Kidney epithelial cell (primary cell): ENCODE results near the gene RELA. TPM values are rescaled to one million over a fixed set of nuclear protein-coding genes. Genes with fewer than 3 reads are reported as not detected.

Experiments
- DNase-seq: peaks from one replicate; pipeline ENCODE4 v3.0.0-alpha.2; 2010; ENCODE audit warnings: low read depth
- H3K27me3 ChIP-seq: 2 replicates; pipeline ENCODE4 v1.6.0; 2011; ENCODE audit warnings: low read length; ENCODE audit not compliant: control insufficient read depth, insufficient read depth
- H3K36me3 ChIP-seq: 2 replicates; pipeline ENCODE4 v1.5.1; 2011; ENCODE audit warnings: low read length; ENCODE audit not compliant: control insufficient read depth, insufficient read depth
- H3K4me3 ChIP-seq: 2 replicates; pipeline ENCODE4 v1.5.1; 2011; ENCODE audit warnings: low read depth, mild to moderate bottlenecking, control low read depth, low read length
- total RNA-seq: library from RNA; depleted of rRNA; stranded (reverse); fragments of >200 nt; gene quantifications from 2 replicates; pipeline ENCODE4 v1.2.3, GENCODE V29; 2015
- TF ChIP-seq, protein P1 (sequence below): IDR thresholded peaks from 2 replicates; pipeline ENCODE4 v1.5.1; 2011; ENCODE audit warnings: mild to moderate bottlenecking, moderate library complexity, low read length, control low read depth, inconsistent platforms; ENCODE audit not compliant: insufficient read depth, poor library complexity, severe bottlenecking

The RELA gene
- total RNA-seq, 1 donor from 2014 or later = 64.3 TPM

DNA sequence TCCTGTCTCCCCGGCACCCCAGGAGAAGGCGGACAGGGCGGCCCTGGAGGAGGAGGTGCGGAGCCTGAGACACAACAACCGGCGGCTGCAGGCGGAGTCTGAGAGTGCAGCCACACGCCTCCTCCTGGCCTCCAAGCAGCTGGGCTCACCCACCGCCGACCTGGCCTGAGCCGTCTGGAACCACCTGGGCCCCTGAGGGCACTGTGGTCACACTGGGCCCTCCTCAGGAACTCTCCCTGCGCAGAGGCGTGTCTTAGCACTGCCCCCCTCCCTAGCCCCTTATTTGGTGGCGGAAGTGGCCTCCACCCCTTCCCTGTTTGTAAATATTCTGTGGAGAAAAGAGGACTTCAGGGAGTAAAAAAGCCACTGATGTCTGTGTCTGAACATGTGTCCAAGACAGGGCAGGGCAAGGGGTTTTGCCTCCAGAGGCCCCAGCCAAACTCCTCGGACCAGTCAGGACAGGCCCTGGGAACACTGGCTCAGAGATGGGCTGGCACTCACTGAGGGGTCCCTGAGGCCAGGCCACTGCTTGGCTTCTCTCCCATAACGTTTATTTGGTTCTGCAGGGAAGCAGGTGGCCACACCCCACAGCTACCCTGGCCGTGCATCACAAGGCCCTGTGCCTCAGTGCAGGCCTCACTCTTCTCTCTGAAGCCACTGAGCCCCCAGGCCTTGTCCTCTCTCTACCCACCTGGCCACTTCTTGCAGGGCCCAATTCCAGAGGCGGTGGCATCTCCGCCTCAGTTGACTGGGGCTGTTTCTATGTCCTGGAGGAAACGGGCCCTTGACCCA, 12.0 kb downstream of the RELA start:
- Histone ChIP-seq H3K4me3 (no peak overlapping the region), H3K27me3 (no peaks in the 10 kb centered on the region), H3K36me3 (peaks cover 1% of the 10 kb centered on the region)
- DNase-seq = no peak
- TF ChIP-seq, protein P1, sequence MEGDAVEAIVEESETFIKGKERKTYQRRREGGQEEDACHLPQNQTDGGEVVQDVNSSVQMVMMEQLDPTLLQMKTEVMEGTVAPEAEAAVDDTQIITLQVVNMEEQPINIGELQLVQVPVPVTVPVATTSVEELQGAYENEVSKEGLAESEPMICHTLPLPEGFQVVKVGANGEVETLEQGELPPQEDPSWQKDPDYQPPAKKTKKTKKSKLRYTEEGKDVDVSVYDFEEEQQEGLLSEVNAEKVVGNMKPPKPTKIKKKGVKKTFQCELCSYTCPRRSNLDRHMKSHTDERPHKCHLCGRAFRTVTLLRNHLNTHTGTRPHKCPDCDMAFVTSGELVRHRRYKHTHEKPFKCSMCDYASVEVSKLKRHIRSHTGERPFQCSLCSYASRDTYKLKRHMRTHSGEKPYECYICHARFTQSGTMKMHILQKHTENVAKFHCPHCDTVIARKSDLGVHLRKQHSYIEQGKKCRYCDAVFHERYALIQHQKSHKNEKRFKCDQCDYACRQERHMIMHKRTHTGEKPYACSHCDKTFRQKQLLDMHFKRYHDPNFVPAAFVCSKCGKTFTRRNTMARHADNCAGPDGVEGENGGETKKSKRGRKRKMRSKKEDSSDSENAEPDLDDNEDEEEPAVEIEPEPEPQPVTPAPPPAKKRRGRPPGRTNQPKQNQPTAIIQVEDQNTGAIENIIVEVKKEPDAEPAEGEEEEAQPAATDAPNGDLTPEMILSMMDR = no peak

DNA sequence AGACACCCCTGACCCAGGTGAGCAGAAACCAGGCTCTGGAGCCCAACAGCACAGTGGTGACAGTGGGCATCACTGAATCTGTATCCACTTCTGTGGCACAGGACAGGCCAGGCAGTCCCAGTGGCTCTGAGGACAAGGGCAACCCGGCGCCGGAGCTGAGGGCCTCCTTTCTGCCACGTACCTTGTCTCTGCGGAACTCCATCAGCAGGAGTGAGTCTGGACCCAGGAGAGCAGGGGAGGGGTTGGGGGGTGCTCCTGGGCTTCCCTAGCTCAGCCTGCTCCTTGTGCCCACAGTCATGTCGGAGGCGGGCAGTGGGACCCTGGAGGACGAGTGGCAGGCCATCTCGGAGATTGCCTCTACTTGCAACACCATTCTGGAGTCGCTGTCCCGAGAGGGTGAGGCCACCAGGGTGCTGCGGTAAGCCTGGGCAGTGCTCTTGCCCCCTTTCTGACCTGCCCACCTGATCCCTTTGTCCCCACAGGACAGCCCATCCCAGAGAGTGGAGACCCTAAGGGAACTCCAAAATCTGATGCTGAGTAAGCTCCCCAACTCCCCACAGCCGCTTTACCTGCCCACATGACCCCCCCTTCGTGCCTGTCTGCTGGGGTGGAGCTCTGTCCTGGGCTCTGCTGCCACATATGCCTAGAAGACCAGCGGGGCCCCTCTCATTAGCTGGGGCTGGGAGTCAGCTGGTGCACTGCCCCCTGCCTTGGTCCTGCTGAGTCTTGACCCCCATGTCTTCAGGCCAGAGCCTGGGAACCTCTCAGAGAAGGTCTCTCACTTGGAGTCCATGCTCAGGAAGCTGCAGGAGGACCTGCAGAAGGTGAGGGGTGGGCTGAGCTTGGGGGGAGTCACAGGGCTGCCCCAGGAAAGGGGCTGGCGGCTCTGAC, 12.8 kb downstream of the RELA start:
- DNase-seq = no peak
- TF ChIP-seq, protein P1 = no peak
- H3K36me3 ChIP-seq = peaks cover 2% of the 10 kb centered on the region
- H3K4me3 ChIP-seq = no peak overlapping the region
- no peaks in the 10 kb centered on the region for H3K27me3 ChIP-seq

DNA sequence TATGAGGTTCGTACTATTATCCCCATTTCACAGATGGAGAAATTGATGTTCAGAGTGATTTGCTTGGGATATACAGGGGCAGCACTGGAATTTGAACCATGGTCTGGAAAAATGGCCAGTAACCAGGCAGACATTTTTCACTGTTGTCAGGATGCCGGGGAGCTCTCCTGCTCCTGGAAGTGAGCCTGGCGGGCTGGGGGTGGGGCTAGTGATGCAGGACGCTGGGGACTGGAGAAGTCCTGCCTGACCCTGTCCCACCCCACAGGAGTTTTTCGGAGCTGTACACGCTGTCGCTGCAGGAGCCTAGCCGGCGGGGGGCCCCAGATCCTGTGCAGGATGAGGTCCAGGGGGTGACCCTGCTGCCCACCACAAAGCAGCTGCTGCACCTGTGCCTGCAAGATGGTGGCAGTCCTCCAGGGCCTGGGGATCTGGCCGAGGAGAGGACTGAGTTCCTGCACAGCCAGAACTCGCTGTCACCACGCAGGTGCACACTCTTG, 13.7 kb downstream of the RELA start:
- Histone ChIP-seq H3K4me3 (no peak overlapping the region), H3K36me3 (peaks cover 2% of the 10 kb centered on the region), H3K27me3 (no peaks in the 10 kb centered on the region)
- TF ChIP-seq, protein P1 = no peak
- no peak for DNase-seq

- TF ChIP-seq, protein P1 = no peak
- no peak for DNase-seq
- H3K27me3 ChIP-seq = no peaks in the 10 kb centered on the region
- H3K4me3 ChIP-seq = peak overlapping the region; percentile 42
- peaks cover 2% of the 10 kb centered on the region for H3K36me3 ChIP-seq
Observed at GRCh38 chr11:65646958-65647701, 15.6 kb downstream of the RELA start.

- no peak for DNase-seq
- Histone ChIP-seq H3K27me3 (no peaks in the 10 kb centered on the region), H3K4me3 (peak overlapping the region; percentile 42), H3K36me3 (peaks cover 2% of the 10 kb centered on the region)
- TF ChIP-seq, protein P1 = no peak
Observed at GRCh38 chr11:65646288-65646957, 16.3 kb downstream of the RELA start.
